B cell (primary cell): Measurements from ENCODE around the gene USP49. TPM values are rescaled to one million over a fixed set of nuclear protein-coding genes. Genes with fewer than 3 reads are reported as not detected.

ENCODE experiments used
- ATAC-seq: fragments of 200-7000 bp; cut with Tn5 transposase; one replicate; pipeline ENCODE4 v1.10.0; 2021; ENCODE audit warnings: low read depth, mild to moderate bottlenecking, moderate number of reproducible peaks, moderate library complexity
- CTCF ChIA-PET: fragments of 350-600 bp; sonication (Branson Sonifier 250); formaldehyde crosslinking; loops from one replicate; lab custom pipeline; 2021; ENCODE audit warnings: antibody characterized with exemption, inconsistent platforms; lab: Charles Lee
- POLR2A ChIA-PET: fragments of 350-600 bp; sonication (Branson Sonifier 250); formaldehyde crosslinking; loops from one replicate; lab custom pipeline; 2021; ENCODE audit warnings: antibody characterized with exemption; lab: Charles Lee
- DNase-seq: peaks from one replicate; pipeline ENCODE4 v3.0.0; 2013
- H2AFZ ChIP-seq: 2 replicates; pipeline ENCODE4 v1.6.1; 2012; ENCODE audit warnings: mild to moderate bottlenecking, low read depth, low read length; ENCODE audit not compliant: insufficient read depth, poor library complexity, severe bottlenecking
- H3K27ac ChIP-seq, 2 donors: 1 replicate in 1 of 2; 2 replicates in 1 of 2; pipeline ENCODE4 v1.5.1; 2012 to 2013; ENCODE audit warnings: low read length in 2 of 2, mild to moderate bottlenecking in 2 of 2, moderate library complexity in 1 of 2
- H3K27me3 ChIP-seq, 4 experiments: fragments of 200-600 bp in 1 of 4; sonication (generic) in 1 of 4; replicated peaks in 1 of 4; 1 replicate in 2 of 4; 2 replicates in 2 of 4; pipeline versions ENCODE4 v1.6.1 to v1.7.0; 2013 to 2016; ENCODE audit warnings: low read length in 3 of 4, mild to moderate bottlenecking in 2 of 4, mixed read lengths in 1 of 4, moderate library complexity in 1 of 4; ENCODE audit not compliant: insufficient read depth in 4 of 4, control insufficient read depth in 3 of 4; ENCODE audit errors: control extremely low read depth in 1 of 4
- H3K36me3 ChIP-seq, 2 experiments: replicated peaks in 1 of 2; 1 replicate in 1 of 2; 2 replicates in 1 of 2; pipeline versions ENCODE4 v1.6.1 to v1.7.1; 2013; ENCODE audit warnings: low read length in 1 of 2; ENCODE audit not compliant: insufficient read depth in 2 of 2, control insufficient read depth in 1 of 2; ENCODE audit errors: control extremely low read depth in 1 of 2, extremely low read depth in 1 of 2
- H3K4me1 ChIP-seq, 2 donors: fragments of 200-600 bp in 1 of 2; sonication (generic) in 1 of 2; 1 replicate in 1 of 2; 2 replicates in 1 of 2; pipeline versions ENCODE4 v1.5.1 to v1.6.1; 2013 to 2017; ENCODE audit warnings: low read length in 2 of 2; ENCODE audit not compliant: control insufficient read depth in 2 of 2, insufficient read depth in 2 of 2
- H3K4me2 ChIP-seq: replicated peaks from 2 replicates; pipeline ENCODE3; 2012; ENCODE audit warnings: mild to moderate bottlenecking, low read depth, low read length; ENCODE audit not compliant: poor library complexity, severe bottlenecking
- H3K4me3 ChIP-seq, 5 experiments: fragments of 200-600 bp in 1 of 5; sonication (generic) in 1 of 5; 1 replicate in 3 of 5; 2 replicates in 2 of 5; pipeline versions ENCODE4 v1.5.1 to v1.7.0; 2011 to 2016; ENCODE audit warnings: low read length in 4 of 5, mild to moderate bottlenecking in 4 of 5, low read depth in 2 of 5, control low read depth in 1 of 5, moderate library complexity in 1 of 5; ENCODE audit not compliant: insufficient read depth in 1 of 5; ENCODE audit errors: control extremely low read depth in 1 of 5, extremely low read depth in 1 of 5
- H3K79me2 ChIP-seq: fragments of 200-600 bp; sonication (generic); one replicate; pipeline ENCODE4 v1.6.0; 2016; ENCODE audit warnings: low read length; ENCODE audit not compliant: control insufficient read depth, insufficient read depth
- H3K9ac ChIP-seq: fragments of 200-600 bp; sonication (generic); 2 replicates; pipeline ENCODE4 v1.6.1; 2017; ENCODE audit warnings: mild to moderate bottlenecking, low read length, moderate library complexity
- H3K9me3 ChIP-seq, 3 donors: one replicate each; pipeline versions ENCODE4 v1.6.1 to v1.7.1; 2013; ENCODE audit warnings: low read length in 2 of 3; ENCODE audit not compliant: control insufficient read depth in 2 of 3, insufficient read depth in 1 of 3; ENCODE audit errors: control extremely low read depth in 1 of 3
- H4K20me1 ChIP-seq: 2 replicates; pipeline ENCODE4 v1.6.0; 2012; ENCODE audit warnings: mild to moderate bottlenecking, low read length; ENCODE audit not compliant: insufficient read depth, control insufficient read depth, poor library complexity, severe bottlenecking
- H3K27ac Mint-ChIP-seq: one replicate; pipeline ENCODE4 v1.8.0; 2021; ENCODE audit warnings: mixed read lengths
- H3K27me3 Mint-ChIP-seq: one replicate; pipeline ENCODE4 v1.8.0; 2021; ENCODE audit warnings: mixed read lengths
- H3K4me1 Mint-ChIP-seq: one replicate; pipeline ENCODE4 v1.8.0; 2021; ENCODE audit warnings: mixed read lengths
- H3K4me3 Mint-ChIP-seq: one replicate; pipeline ENCODE4 v1.8.0; 2021; ENCODE audit warnings: mixed read lengths
- H3K9me3 Mint-ChIP-seq: one replicate; pipeline ENCODE4 v1.8.0; 2022; ENCODE audit warnings: mixed read lengths; ENCODE audit not compliant: insufficient read depth
- CTCF ChIP-seq: fragments of 200-600 bp; IDR thresholded peaks from one replicate; pipeline ENCODE4 v1.8.0; 2022; ENCODE audit warnings: antibody characterized with exemption, mild to moderate bottlenecking
- EZH2 ChIP-seq: IDR thresholded peaks from 2 replicates; pipeline ENCODE4 v1.6.1; 2012; ENCODE audit warnings: borderline replicate concordance, low read depth, mild to moderate bottlenecking, moderate library complexity, low read length; ENCODE audit not compliant: insufficient read depth, poor library complexity, severe bottlenecking
- WGBS: methylation state at CpG from one replicate; pipeline ENCODE4 v1.1.5; 2013; ENCODE audit warnings: missing lambda C conversion rate; ENCODE audit not compliant: insufficient coverage; 5-methylcytosine and 5-hydroxymethylcytosine counted together
- intact Hi-C: fragments of 100-400 bp; cut with micrococcal nuclease; formaldehyde crosslinking; loops from one replicate; pipeline ENCODE4 v1.10.0; 2022
- polyA plus RNA-seq: library from polyadenylated mRNA; depleted of rRNA; stranded (reverse); fragments of >200 nt; gene quantifications from 2 replicates; pipeline ENCODE4 v1.2.3, GENCODE V29; 2012
- total RNA-seq, 2 donors: library from RNA; stranded (reverse); fragments of 120-200 nt in 1 of 2; gene quantifications; 1 replicate in 1 of 2; 2 replicates in 1 of 2; pipeline versions ENCODE4 v1.2.3 to v1.2.4, GENCODE V29; 2013 to 2022

USP49 gene
- total and polyA plus RNA-seq, 2 donors (not counting 1 experiment from before 2014, with no cell fraction given): 2.6 to 9.9 TPM

- CTCF ChIA-PET: interaction anchor here (0.7 kb wide), 1 partner anchor 74 kb away, joined by 4 read pairs; no protein-coding TSS in a partner anchor
These were observed 136.5 kb downstream of the USP49 start for GRCh38 chr6:41758641-41759035.

More at GRCh38 chr6:41758641-41759035, 136.5 kb downstream of the USP49 start:
- ATAC-seq: no peak
- POLR2A ChIA-PET: no interaction called here
- Histone ChIP-seq H3K27me3 (peaks cover 0 to 3% (median 0%) of the 10 kb centered on the region in 4 experiments), H3K4me3 (no peak overlapping the region), H2AFZ (no peak overlapping the region), H3K79me2 (no peaks in the 10 kb centered on the region), H3K36me3 (no peaks in the 10 kb centered on the region), H4K20me1 (no peaks in the 10 kb centered on the region), H3K4me1 (no peaks in the 10 kb centered on the region), H3K9me3 (no peaks in the 10 kb centered on the region), H3K9ac (no peak overlapping the region), H3K4me2 (no peak overlapping the region), H3K27ac (no peak overlapping the region)
- 95% methylated on average over 3 of the region's 6 CpGs for WGBS
- H3K27ac Mint-ChIP-seq: no peak overlapping the region
- DNase-seq: no peak
- TF ChIP-seq EZH2 (no peak), CTCF (no peak)
- no peaks in the 10 kb centered on the region for H3K4me1 Mint-ChIP-seq
- H3K9me3 Mint-ChIP-seq: no peaks in the 10 kb centered on the region
- peaks cover 3% of the 10 kb centered on the region for H3K27me3 Mint-ChIP-seq
- H3K4me3 Mint-ChIP-seq: no peak overlapping the region
- intact Hi-C loops: no loop called here
